Measurements from ENCODE around the gene OPALIN. TPM values are rescaled to one million over a fixed set of nuclear protein-coding genes. Genes with fewer than 3 reads are reported as not detected.

OPALIN gene
- total and polyA plus RNA-seq, 2 donors (not counting 3 experiments of a cell fraction or from before 2014, with no cell fraction given): not detected

- BruUV-seq (replicated peaks): no TSS peak
Measured at GRCh38 chr10:96357038-96357620, 1.7 kb downstream of the OPALIN start.

More at GRCh38 chr10:96357038-96357620, 1.7 kb downstream of the OPALIN start:
- Histone ChIP-seq H3K4me2 (ENCODE audit: insufficient read depth, low read length) (no peak overlapping the region), H4K20me1 (replicated peaks; ENCODE audit: control insufficient read depth, extremely low read depth, insufficient read depth, low read length) (no peaks in the 10 kb centered on the region), H3K36me3 (ENCODE audit: control insufficient read depth in 2 of 2, extremely low read depth in 1 of 2, insufficient read depth in 2 of 2, low read length in 2 of 2) (no peaks in the 10 kb centered on the region), H3K4me3 (replicated peaks in 1 of 3; ENCODE audit: insufficient read depth in 1 of 3, low read depth in 1 of 3, low read length in 3 of 3) (no peak overlapping the region), H2AFZ (ENCODE audit: low read depth, low read length) (no peak overlapping the region), H3K9me1 (replicated peaks; ENCODE audit: control insufficient read depth, extremely low read depth, insufficient read depth, low read length) (no peaks in the 10 kb centered on the region), H3K27ac (ENCODE audit: insufficient read depth, low read depth, low read length) (no peak overlapping the region), H3K4me1 (ENCODE audit: control insufficient read depth, extremely low read depth, insufficient read depth, low read length) (no peaks in the 10 kb centered on the region), H3K27me3 (ENCODE audit: control insufficient read depth in 2 of 2, insufficient read depth in 2 of 2, low read length in 2 of 2) (peaks cover 2 to 5% of the 10 kb centered on the region in 2 experiments), H3K9me3 (replicated peaks; ENCODE audit: control insufficient read depth, insufficient read depth, low read length) (no peaks in the 10 kb centered on the region), H3K79me2 (ENCODE audit: control insufficient read depth, insufficient read depth, low read length) (no peaks in the 10 kb centered on the region), H3K9ac (replicated peaks; ENCODE audit: extremely low read depth, insufficient read depth, low read length) (no peak overlapping the region)
- dilution Hi-C loops (cut with MboI; ENCODE audit: extremely low pct_ligation_motif_present, low sequenced_read_pairs) (no loop called here), intact Hi-C loops (cut with micrococcal nuclease) (no loop called here)
- CTCF ChIA-PET: interaction anchor here (0.9 to 3.7 kb wide), 3 partner anchors 10 to 22 kb away, joined by 3 to 17 read pairs (median 5); no protein-coding TSS in a partner anchor
- POLR2A ChIA-PET: no interaction called here
- TF ChIP-seq EZH2 (IDR thresholded peaks at IDR 0.05; ENCODE audit: borderline replicate concordance, low read depth, low read length, severe bottlenecking): no peak
- TF ChIP-seq JUN (IDR thresholded peaks at IDR 0.05; ENCODE audit: borderline replicate concordance, insufficient read depth, insufficient read length, low read depth): no peak
- TF ChIP-seq POLR2A (IDR thresholded peaks at IDR 0.05; ENCODE audit: low read depth, low read length): no peak
- no peak for TF ChIP-seq POLR2AphosphoS5 (IDR thresholded peaks at IDR 0.05; ENCODE audit: insufficient read depth, low read depth, low read length)
- no peak for TF ChIP-seq FOS (IDR thresholded peaks at IDR 0.05; ENCODE audit: borderline replicate concordance, insufficient read depth, low read length)
- no peak for TF ChIP-seq GATA2 (IDR thresholded peaks at IDR 0.05; ENCODE audit: insufficient read depth, insufficient read length, low read depth, low read length)
- TF ChIP-seq MYC (IDR thresholded peaks at IDR 0.05; ENCODE audit: low read depth, low read length): no peak
- TF ChIP-seq CTCF (IDR thresholded peaks at IDR 0.05; ENCODE audit: extremely low read depth in 1 of 2, insufficient read depth in 1 of 2, low read depth in 1 of 2, low read length in 2 of 2): no peak
- TF ChIP-seq MAX (IDR thresholded peaks at IDR 0.05; ENCODE audit: insufficient read depth, insufficient read length): no peak
- DNase-seq (ENCODE audit: low read depth, low spot score): no peak
- no peak for FAIRE-seq

Data from endothelial cell of umbilical vein (primary cell).